NT2/D1 (cell line): ENCODE data around the gene TNFSF11.

Experiments
- SUZ12 ChIP-seq: IDR thresholded peaks from 2 replicates; pipeline ENCODE4 v1.6.1; 2011; ENCODE audit not compliant: insufficient read length, insufficient read depth; ENCODE audit errors: extremely low read depth
- YY1 ChIP-seq: IDR thresholded peaks from 2 replicates; pipeline ENCODE4 v1.6.1; 2011; ENCODE audit not compliant: insufficient read length, insufficient read depth
- ZNF274 ChIP-seq: IDR thresholded peaks from 2 replicates; pipeline ENCODE4 v1.6.1; 2011; ENCODE audit warnings: mild to moderate bottlenecking, low read depth, low read length

- TF ChIP-seq ZNF274 (no peak), YY1 (no peak), SUZ12 (no peak)
Measured at GRCh38 chr13:42551611-42552010, 22.3 kb upstream of the TNFSF11 start.
